Measurements from ENCODE around the gene TPSB2.

DNA sequence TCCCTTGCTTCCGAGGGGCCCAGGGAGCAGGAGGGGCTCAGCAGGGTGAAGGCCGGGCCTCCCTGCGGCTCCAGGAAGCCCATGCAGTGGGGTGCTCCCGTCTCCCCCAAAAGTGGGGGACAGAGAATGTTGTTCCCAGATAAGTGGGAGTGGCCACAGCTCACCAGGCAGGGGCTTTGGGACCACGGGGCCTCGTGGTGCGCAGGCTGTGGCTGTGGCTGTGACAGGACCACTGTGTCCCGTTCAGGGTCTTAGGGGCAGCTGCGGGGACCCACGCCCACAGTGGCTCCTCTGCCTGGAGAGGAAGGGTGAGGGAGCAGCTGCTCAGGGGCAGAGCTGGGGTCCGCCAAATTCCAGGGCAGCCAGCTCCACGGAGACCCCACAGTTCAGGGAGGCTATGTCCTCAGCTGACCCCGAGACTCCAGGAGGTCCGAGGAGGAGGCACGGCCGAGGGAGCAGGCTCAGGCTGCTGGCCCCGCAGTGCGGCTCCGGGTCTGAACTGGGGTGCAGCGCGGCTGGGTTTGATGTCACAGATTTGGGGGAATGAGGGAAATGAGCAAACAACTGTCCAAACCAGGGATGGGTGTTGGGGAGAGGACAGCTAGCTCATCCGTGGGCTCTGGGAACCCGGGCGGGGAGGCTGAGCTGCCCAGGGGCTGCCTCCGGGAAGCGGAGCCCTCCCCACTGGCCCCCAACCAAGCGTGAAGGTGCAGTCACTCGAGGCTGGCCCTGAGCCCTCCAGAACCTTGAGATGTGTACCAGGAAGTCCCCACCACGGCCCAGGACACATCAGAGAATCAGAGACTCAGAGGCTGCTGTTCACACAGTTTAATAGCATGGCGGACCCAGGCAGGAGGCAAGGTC is 49.3 kb upstream of the TPSB2 start:
- TF ChIP-seq, protein P1, sequence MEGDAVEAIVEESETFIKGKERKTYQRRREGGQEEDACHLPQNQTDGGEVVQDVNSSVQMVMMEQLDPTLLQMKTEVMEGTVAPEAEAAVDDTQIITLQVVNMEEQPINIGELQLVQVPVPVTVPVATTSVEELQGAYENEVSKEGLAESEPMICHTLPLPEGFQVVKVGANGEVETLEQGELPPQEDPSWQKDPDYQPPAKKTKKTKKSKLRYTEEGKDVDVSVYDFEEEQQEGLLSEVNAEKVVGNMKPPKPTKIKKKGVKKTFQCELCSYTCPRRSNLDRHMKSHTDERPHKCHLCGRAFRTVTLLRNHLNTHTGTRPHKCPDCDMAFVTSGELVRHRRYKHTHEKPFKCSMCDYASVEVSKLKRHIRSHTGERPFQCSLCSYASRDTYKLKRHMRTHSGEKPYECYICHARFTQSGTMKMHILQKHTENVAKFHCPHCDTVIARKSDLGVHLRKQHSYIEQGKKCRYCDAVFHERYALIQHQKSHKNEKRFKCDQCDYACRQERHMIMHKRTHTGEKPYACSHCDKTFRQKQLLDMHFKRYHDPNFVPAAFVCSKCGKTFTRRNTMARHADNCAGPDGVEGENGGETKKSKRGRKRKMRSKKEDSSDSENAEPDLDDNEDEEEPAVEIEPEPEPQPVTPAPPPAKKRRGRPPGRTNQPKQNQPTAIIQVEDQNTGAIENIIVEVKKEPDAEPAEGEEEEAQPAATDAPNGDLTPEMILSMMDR (conservative IDR thresholded peaks at IDR 0.05; ENCODE audit: low read depth, low read length) = no peak
- no peak for TF ChIP-seq EZH2 (IDR thresholded peaks at IDR 0.05; ENCODE audit: borderline replicate concordance, low read depth, low read length, poor library complexity, severe bottlenecking)

Data from A673 (cell line).